Astrocyte (in vitro differentiated cells and primary cell): Measurements from ENCODE around the gene ROBO3. TPM values are rescaled to one million over a fixed set of nuclear protein-coding genes. Genes with fewer than 3 reads are reported as not detected.
A peak's percentile ranks its signal among the peaks of the same experiment; 100 is the strongest.

Experiments
- DNase-seq: peaks from one replicate; pipeline ENCODE4 v3.0.0-alpha.2; 2010; ENCODE audit warnings: low read depth
- FAIRE-seq: peaks from 2 replicates; lab custom pipeline; 2011; peaks lifted over from hg19 to GRCh38; lab: Jason Lieb, UNC
- H2AFZ ChIP-seq: 2 replicates; pipeline ENCODE4 v1.6.0; 2012; ENCODE audit warnings: low read depth, low read length, inconsistent platforms
- H3K27ac ChIP-seq: 2 replicates; pipeline ENCODE4 v1.5.1; 2011; ENCODE audit warnings: low read depth, low read length, inconsistent platforms
- H3K27me3 ChIP-seq: 2 replicates; pipeline ENCODE4 v1.6.0; 2011; ENCODE audit warnings: low read length, inconsistent platforms; ENCODE audit not compliant: insufficient read depth
- H3K36me3 ChIP-seq: 2 replicates; pipeline ENCODE4 v1.5.1; 2011; ENCODE audit warnings: low read length, inconsistent platforms; ENCODE audit not compliant: insufficient read depth
- H3K4me1 ChIP-seq: 2 replicates; pipeline ENCODE4 v1.5.1; 2011; ENCODE audit warnings: low read length, inconsistent platforms; ENCODE audit not compliant: insufficient read depth
- H3K4me2 ChIP-seq: 2 replicates; pipeline ENCODE4 v1.6.0; 2012; ENCODE audit warnings: low read length, inconsistent platforms
- H3K4me3 ChIP-seq: 2 replicates; pipeline ENCODE4 v1.5.1; 2011; ENCODE audit warnings: low read depth, mild to moderate bottlenecking, low read length, inconsistent platforms; ENCODE audit not compliant: insufficient read depth
- H3K79me2 ChIP-seq: 2 replicates; pipeline ENCODE4 v1.6.0; 2012; ENCODE audit warnings: mild to moderate bottlenecking, low read length, inconsistent platforms; ENCODE audit not compliant: insufficient read depth
- H3K9ac ChIP-seq: 2 replicates; pipeline ENCODE4 v1.6.0; 2012; ENCODE audit warnings: mild to moderate bottlenecking, low read length, inconsistent platforms
- H3K9me3 ChIP-seq: 2 replicates; pipeline ENCODE4 v1.5.1; 2012; ENCODE audit warnings: low read depth, mild to moderate bottlenecking, low read length, inconsistent platforms; ENCODE audit not compliant: insufficient read depth
- H4K20me1 ChIP-seq: 2 replicates; pipeline ENCODE4 v1.6.0; 2012; ENCODE audit warnings: low read length, inconsistent platforms; ENCODE audit not compliant: insufficient read depth
- H3K27ac Mint-ChIP-seq: one replicate; pipeline ENCODE4 v1.8.0; 2021; ENCODE audit warnings: mild to moderate bottlenecking, mixed read lengths; ENCODE audit not compliant: unreplicated experiment
- H3K27me3 Mint-ChIP-seq: one replicate; pipeline ENCODE4 v1.8.0; 2021; ENCODE audit warnings: low read depth, mixed read lengths; ENCODE audit not compliant: unreplicated experiment
- H3K36me3 Mint-ChIP-seq: one replicate; pipeline ENCODE4 v1.8.0; 2021; ENCODE audit warnings: low read depth, mixed read lengths; ENCODE audit not compliant: unreplicated experiment
- H3K4me1 Mint-ChIP-seq: one replicate; pipeline ENCODE4 v1.8.0; 2021; ENCODE audit warnings: low read depth, mixed read lengths; ENCODE audit not compliant: unreplicated experiment
- H3K4me3 Mint-ChIP-seq: one replicate; pipeline ENCODE4 v1.8.0; 2021; ENCODE audit warnings: mild to moderate bottlenecking, moderate library complexity, mixed read lengths; ENCODE audit not compliant: unreplicated experiment
- H3K9me3 Mint-ChIP-seq: one replicate; pipeline ENCODE4 v1.8.0; 2021; ENCODE audit warnings: mild to moderate bottlenecking, mixed read lengths; ENCODE audit not compliant: unreplicated experiment
- EZH2 ChIP-seq: IDR thresholded peaks from 2 replicates; pipeline ENCODE4 v1.6.1; 2012; ENCODE audit warnings: mild to moderate bottlenecking, low read length, inconsistent platforms; ENCODE audit not compliant: insufficient read depth
- total RNA-seq: library from RNA; stranded (reverse); gene quantifications from 2 replicates; pipeline ENCODE4 v1.2.1, GENCODE V29; 2021
- TF ChIP-seq, protein P1 (sequence below): IDR thresholded peaks from 2 replicates; pipeline ENCODE4 v1.5.1; 2011; ENCODE audit warnings: low read depth, mild to moderate bottlenecking, inconsistent platforms, low read length, moderate library complexity; ENCODE audit not compliant: insufficient read depth

Gene ROBO3
- total RNA-seq, 1 donor from 2014 or later = 12.9 TPM

DNA sequence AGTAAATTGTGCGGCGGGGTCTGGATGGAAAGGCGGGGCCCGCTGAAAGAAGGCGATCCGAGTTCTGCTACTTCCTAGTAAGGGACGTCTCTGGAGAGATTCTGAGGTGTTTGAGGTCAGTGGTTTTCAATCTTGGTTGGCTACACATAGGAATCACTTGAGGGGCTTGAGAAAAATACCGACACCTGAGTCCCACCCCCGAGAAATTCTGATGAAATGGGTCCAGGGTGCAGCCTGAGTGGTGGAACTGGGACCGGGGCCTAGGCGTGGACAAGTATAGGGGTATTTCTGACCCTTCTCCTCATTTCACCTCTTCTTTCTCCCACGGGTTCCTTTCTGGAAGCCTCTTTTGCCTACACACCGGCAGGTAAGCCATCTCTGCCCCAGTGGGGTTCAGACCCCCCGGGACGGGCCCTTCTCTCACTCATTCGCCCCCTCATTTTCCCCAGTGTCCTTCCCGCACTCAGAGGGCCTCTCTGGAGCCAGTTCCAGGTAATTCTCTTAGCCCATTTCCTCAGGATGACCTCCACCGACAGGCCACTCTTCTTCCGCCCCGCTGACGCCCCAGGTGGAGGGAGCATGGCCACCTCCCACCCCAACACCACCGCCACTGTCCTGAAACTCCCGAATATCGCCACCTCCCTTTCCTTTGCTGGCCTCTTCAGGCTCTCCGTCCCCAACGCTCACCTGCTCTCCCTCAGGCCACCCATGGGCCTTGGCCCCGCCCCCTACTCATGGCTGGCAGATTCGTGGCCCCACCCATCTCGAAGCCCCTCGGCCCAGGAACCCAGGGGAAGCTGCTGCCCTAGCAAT is 11.8 kb downstream of the ROBO3 start:
- H3K27ac ChIP-seq = peak overlapping the region; percentile 96
- no peak for DNase-seq
- FAIRE-seq = no peak
- peak overlapping the region; percentile 98 for H3K27ac Mint-ChIP-seq
- no peaks in the 10 kb centered on the region for H3K4me1 Mint-ChIP-seq
- H3K36me3 ChIP-seq = no peaks in the 10 kb centered on the region
- H3K4me2 ChIP-seq = peak overlapping the region; percentile 95
- peak overlapping the region; percentile 88 for H3K4me3 Mint-ChIP-seq
- peak overlapping the region; percentile 89 for H3K9ac ChIP-seq
- H3K9me3 ChIP-seq = no peaks in the 10 kb centered on the region
- H3K27me3 ChIP-seq = peaks cover 11% of the 10 kb centered on the region
- TF ChIP-seq EZH2 = no peak
- TF ChIP-seq, protein P1, sequence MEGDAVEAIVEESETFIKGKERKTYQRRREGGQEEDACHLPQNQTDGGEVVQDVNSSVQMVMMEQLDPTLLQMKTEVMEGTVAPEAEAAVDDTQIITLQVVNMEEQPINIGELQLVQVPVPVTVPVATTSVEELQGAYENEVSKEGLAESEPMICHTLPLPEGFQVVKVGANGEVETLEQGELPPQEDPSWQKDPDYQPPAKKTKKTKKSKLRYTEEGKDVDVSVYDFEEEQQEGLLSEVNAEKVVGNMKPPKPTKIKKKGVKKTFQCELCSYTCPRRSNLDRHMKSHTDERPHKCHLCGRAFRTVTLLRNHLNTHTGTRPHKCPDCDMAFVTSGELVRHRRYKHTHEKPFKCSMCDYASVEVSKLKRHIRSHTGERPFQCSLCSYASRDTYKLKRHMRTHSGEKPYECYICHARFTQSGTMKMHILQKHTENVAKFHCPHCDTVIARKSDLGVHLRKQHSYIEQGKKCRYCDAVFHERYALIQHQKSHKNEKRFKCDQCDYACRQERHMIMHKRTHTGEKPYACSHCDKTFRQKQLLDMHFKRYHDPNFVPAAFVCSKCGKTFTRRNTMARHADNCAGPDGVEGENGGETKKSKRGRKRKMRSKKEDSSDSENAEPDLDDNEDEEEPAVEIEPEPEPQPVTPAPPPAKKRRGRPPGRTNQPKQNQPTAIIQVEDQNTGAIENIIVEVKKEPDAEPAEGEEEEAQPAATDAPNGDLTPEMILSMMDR = no peak
- peaks cover 48% of the 10 kb centered on the region for H3K27me3 Mint-ChIP-seq
- no peaks in the 10 kb centered on the region for H3K36me3 Mint-ChIP-seq
- H3K79me2 ChIP-seq = no peaks in the 10 kb centered on the region
- H3K9me3 Mint-ChIP-seq = peaks cover 2% of the 10 kb centered on the region
- H3K4me1 ChIP-seq = peaks cover 10% of the 10 kb centered on the region
- no peaks in the 10 kb centered on the region for H4K20me1 ChIP-seq
- peak overlapping the region; percentile 93 for H2AFZ ChIP-seq
- peak overlapping the region; percentile 71 for H3K4me3 ChIP-seq

DNA sequence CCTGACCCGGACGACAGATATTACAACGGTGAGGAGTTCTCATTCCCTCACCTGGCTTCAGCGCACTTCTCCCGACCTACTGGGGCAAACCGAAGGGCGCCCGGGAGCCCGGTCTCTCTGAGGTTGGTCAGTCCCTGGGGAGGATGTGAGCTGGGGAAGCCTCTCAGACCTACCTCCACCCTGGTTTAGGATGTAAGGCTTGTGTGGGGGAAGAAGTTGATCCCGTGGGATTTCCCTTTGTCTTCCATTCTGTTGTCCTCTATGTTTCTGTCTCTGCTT is 12.3 kb downstream of the ROBO3 start:
- peak overlapping the region; percentile 88 for H3K4me3 Mint-ChIP-seq
- Histone ChIP-seq H3K4me2 (peak overlapping the region; percentile 95), H3K9me3 (no peaks in the 10 kb centered on the region), H4K20me1 (no peaks in the 10 kb centered on the region), H3K36me3 (no peaks in the 10 kb centered on the region), H3K27ac (no peak overlapping the region), H2AFZ (peak overlapping the region; percentile 93), H3K79me2 (no peaks in the 10 kb centered on the region), H3K4me3 (peak overlapping the region; percentile 71), H3K4me1 (peaks cover 15% of the 10 kb centered on the region), H3K27me3 (peaks cover 6% of the 10 kb centered on the region), H3K9ac (peak overlapping the region; percentile 89)
- H3K9me3 Mint-ChIP-seq = peaks cover 2% of the 10 kb centered on the region
- DNase-seq (no peak), FAIRE-seq (no peak)
- H3K36me3 Mint-ChIP-seq = peaks cover 2% of the 10 kb centered on the region
- peaks cover 43% of the 10 kb centered on the region for H3K27me3 Mint-ChIP-seq
- no peak overlapping the region for H3K27ac Mint-ChIP-seq
- peaks cover 5% of the 10 kb centered on the region for H3K4me1 Mint-ChIP-seq
- TF ChIP-seq EZH2 = no peak
- TF ChIP-seq, protein P1 = no peak
